Ramos (cell line): ENCODE data around the gene JAK1.
"Not testable (repeated sequence)": the region's sequence is repeated elsewhere in the genome, so short reads cannot be mapped to it uniquely, and the experiment has no call there.

ENCODE experiments used
- in situ Hi-C: fragments of 300-500 bp; cut with MboI; formaldehyde crosslinking; loops from one replicate; pipeline ENCODE4 v1.14.3; 2022; ENCODE audit warnings: low sequenced_read_pairs; ENCODE audit not compliant: unreplicated experiment

Gene JAK1

DNA sequence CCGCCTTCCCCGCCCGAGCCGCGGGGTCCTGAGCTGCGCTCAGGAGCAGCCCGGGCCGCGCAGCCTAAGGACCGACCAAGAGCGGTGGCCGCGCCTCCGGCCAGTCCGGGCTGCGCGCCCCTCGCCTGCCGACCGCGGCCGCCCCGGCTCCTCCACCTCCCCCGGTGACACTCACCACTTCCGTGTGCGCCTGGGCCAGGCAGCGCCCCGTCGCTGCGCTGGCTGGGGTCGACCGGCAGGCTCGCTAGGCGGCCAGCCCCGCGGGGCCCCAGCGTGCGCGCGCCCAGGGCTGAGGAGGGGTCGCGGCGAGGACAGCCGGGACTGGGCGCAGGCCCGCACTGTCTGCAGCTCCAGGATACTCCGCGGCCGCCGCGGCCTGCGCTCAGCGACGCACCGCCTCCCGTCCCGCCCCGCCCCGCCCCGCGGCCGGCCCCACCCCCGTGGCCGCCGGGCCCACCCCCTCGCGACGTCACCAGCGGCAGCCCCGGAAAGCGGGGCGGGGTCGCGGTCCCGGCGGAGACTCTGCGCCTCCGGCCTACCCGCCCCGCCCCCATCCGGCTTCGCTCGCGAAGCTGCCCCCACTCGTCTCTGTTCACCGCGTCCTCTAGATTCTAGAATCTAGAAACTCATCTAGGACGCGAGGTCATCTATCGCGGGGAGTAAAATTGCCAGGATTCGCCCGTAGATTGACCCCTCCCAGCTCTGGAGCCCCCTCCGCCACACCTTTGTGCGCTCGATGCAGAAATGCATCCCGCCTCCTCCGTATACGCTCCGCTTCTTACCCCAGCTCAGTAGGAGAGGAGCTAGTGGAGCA lies at the start of gene JAK1:
JAK1 (minus strand) TSS at position 392 of the 814 bp plus-strand sequence. CDS start 80,285 bp downstream, outside the sequence.
- in situ Hi-C loops = no loop called here

DNA sequence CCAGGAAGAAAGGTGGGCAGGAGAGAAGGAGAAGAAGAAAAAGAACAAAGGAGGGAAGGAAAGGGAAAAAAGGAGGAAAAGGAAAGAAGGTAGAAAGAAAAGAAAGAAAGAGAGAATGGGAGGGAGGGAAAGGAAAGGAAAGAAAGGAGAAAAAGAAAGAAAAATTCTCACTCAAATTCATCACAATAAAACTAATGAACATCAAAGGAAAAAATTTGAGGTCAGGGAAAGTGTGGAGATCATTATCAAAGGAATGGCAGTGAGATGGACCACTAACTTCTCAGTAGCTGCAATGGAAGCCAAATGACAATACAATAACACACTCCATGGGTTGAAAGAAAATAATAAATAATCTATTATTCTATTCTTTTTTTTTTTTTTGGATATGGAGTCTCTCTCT lies 48.0 kb upstream of the JAK1 start:
- in situ Hi-C loops = no loop called here

DNA sequence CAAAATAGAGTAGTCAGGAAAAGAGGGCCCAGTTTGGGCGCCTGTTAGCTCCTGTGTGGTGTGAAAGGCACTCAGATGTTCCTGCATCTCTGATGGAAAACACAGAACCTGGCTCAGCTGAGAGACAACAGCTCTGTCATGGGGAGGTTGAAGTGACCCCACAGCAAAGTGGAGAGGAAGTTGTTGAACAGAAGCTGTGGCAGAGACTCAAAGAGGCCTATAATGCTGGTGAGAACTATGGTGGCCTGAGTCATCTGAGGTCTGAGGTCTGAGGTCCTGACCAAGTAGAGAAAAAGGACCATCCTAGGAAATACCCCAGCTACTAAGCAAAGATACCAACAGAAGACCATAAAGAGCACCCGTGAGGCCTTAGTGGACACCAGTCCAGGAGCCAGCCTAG lies 45.6 kb upstream of the JAK1 start:
- in situ Hi-C loops = no loop called here

DNA sequence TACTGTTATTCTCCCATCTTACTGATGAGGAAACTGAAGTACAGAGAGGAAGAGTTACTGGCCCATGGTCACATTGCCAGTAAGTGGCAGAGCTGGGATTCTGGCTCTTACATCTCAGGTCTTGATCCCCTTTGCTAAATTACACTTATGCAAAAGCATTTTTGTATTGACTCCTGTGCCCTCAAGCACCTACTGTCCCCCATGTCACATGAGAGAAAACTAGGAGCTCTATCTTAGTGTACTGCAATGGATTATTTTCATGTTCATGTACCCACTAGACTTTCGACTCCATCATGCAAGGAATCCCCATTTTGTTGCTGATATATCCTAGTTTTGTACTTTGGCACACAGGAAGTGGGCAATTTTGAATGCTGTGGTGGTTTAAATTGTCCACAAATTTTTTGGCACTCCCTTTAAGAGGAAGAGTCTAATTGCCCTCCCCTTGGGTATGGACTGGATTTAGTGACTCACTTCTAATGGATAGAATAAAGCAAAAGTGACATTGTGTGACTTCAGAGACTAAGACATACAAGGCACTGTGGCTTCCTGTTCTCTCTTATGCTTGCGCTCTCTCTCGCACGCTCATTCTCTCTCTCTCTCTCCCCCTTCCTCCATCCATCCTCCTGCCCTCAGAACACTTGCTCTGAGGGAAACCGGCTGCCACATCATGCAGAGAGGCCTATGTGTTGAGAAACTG lies 43.5 kb upstream of the JAK1 start:
- in situ Hi-C loops = no loop called here

DNA sequence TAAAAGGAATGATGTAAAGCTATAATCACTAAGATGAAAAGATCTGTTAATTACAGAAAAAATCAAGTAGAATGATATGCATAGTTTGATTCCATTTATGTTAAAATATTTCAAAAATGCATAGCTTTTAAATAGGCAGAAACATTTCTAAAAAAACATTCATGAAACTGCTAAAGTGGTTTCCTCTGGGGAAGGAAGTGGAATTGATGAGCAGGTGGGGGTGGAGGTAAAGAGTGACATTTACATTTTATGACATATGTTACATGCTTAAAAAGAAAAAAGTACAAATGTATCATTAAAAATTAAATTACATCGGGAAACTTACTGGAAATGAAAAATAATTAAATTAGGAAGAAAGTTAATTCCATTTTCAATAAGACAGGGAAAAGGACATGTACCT lies 42.8 kb upstream of the JAK1 start:
- in situ Hi-C loops = no loop called here

DNA sequence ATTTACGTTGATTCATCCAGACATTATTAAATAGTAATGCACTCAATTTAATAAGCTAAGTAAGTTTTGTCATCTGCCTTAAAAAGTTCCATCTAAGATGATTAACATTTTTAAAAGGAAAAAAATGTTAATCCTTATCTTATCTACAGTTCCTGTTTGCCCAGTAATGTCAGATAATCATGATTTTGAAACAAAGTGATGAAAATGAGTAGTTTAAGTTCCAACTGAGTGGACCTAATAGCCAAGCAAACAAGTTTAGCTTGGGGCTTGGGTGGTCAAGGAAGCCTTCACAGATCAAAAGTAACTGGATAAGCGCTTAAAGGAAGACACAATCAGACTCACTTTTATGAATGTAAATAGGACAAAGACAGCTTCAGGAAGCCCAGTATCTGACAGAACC lies 40.5 kb upstream of the JAK1 start:
- in situ Hi-C loops = no loop called here

DNA sequence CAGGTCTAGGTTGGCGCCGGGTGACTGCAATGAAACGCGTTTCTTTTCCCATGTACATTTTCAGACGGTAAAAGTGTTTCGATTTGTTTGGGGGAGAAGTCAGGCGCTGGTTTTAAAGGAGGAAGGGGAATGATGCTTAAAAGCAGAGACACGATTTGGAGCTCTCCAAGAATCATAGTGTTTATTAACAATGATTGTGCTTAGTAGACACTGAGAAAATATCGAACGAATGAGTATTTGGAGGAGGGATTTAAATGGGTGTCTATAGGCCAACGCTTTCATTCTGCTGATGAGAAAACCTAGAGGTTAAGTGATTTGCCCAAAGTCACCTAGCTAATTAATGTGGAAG lies 36.9 kb upstream of the JAK1 start:
- in situ Hi-C loops = no loop called here

DNA sequence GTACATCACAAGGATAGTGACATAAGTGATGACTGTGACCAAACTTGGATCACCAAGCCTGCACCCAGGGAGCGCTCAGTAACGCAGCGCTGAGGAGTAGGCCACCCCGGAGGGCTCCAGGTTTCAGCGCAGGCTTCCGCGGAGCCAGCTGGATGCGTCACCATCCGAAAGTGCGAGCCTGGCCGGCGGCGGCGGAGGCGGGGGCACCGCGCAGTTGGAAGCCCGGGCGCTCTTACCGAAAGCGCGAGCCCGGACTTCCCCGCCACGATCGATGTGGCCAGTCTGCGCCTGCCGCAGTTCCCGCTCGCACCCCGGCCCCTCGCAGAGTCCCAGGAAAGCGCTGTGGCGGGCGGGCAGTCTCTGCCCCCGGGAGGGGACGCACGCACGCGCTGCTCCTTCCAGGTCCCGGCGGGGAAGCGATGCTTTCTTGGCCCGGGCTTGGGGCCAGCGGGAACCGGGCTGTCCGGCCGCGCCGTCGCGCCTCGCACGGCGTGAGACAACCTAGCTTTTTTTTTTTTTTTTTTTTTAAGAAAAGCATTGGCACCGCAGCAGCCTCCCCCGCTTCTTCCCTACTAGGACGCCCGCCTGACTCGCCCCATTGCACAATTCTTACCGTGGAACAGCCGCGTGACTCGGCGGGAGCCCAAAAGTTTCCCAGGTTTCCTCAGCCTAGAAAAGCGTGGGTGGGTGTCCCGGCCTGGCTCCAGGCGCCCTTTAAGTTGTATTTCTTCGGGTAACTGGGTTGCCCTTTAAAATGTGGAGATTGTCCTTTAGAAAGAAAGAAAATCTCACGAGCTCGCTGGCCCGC lies 36.4 kb upstream of the JAK1 start:
- in situ Hi-C loops = no loop called here

DNA sequence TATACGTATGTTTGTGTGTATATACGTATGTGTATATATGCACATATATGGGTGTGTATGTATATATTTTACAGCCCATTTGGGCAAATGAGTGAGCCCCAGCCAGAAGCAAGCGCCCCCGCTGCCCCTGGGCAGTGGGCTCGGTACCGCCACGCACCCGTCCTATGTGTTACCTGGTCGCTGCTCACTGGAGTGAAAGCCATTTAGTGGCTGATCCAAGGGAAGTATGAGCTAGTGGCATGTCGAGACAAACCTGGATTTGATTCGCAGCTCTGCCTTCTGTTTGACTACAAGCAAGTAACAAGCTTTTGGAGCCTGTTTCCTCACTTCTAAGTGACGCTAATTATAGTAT lies 35.8 kb upstream of the JAK1 start:
- in situ Hi-C loops = no loop called here

DNA sequence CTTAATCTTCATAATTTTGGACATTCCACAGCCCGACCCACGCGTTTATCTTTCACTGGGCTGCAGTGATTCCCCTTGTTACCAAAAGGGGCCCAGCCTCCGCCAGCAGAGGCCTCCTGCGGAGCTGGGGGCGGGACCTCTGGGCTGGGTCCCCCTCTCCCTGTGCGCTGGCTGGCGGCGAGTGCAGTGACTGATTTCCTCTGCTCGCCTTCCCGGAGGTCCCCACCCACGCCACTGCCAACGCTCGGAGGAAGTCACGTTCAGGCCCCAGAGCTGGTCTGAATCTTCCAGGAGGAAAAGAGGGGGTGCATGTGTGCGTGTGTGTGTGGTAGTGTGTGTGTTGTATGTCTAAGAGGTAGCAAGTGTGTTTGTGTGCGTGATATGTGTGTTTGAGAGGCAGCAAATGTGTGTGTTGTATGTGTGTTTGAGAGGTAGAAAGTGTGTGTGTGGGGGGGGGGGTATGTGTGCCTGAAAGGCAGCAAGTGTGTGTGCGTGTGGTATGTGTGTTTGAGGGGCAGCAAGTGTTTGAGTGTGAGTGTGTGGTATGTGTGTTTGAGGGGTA lies 35.0 kb upstream of the JAK1 start:
- in situ Hi-C loops = no loop called here

DNA sequence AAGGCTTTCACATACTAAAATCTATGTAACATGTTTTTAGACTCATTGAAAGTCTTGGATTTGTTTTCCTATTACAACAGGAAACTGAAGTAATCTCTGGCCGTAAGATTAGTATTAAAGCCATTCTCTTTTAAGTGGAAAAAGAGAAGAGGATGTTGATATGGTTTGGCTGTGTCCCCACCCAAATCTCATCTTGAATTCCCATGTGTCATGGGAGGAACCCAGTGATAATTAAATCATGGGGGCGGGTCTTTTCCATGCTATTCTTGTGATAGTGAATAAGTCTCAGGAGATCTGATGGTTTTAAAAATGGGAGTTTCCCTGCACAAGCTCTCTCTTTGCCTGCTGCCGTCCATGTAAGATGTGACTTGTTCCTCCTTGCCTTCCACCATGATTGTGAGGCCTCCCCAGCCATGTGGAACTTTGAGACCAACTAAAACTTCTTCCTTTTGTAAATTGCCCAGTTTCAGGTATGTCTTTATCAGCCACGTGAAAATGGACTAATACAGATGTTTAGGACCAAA lies 32.1 kb upstream of the JAK1 start:
- in situ Hi-C loops = not testable (repeated sequence)

DNA sequence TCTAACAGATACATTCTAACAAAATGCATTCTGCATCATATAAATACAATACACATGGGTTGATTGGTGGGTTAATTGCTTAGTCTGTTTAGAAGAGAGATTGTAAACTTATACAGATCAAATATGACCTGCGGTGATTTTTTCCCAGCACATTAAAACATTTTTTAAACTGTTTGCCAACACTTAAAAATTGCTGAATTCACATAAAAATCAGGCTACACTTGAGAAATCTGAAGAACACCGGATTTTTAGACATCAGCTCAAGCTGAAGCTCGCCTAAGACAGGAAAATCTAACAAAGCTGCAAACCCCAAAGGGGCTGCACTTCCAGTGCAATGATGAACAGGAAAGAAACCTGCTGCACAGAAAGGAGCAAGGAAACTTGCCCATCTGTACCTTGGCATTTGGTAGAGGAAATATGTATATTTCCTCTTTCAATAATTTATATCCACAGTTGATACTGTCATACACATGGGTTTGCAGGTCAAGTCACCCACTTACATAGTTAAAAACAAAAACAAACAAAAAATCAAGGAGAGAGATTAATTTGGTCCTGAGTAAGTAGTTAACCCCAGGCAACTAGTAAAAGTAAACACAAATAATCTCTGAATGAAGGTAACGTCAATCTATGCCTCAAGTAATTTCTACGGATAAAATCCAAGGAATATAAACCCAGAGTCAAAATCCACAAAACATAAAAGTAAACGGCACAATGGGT lies 30.4 kb upstream of the JAK1 start:
- in situ Hi-C loops = no loop called here

DNA sequence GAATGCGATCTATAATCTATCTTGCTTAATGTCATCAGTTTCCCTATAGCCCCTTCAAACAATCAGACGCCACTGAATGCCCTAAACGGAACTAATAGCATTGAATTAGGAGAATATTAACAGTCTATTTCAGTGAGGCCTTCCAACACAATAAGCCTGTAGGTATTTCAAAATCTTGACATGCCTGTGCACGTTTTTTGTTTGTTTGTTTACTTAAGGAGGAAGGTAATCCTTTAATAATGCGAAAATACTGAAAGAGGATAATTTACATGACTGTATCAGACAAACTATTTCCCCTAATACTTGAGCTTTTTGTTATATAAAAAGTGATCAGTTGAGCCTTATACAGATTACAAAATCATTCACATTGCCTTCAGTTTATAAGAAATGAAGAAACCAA lies 29.0 kb upstream of the JAK1 start:
- in situ Hi-C loops = no loop called here

DNA sequence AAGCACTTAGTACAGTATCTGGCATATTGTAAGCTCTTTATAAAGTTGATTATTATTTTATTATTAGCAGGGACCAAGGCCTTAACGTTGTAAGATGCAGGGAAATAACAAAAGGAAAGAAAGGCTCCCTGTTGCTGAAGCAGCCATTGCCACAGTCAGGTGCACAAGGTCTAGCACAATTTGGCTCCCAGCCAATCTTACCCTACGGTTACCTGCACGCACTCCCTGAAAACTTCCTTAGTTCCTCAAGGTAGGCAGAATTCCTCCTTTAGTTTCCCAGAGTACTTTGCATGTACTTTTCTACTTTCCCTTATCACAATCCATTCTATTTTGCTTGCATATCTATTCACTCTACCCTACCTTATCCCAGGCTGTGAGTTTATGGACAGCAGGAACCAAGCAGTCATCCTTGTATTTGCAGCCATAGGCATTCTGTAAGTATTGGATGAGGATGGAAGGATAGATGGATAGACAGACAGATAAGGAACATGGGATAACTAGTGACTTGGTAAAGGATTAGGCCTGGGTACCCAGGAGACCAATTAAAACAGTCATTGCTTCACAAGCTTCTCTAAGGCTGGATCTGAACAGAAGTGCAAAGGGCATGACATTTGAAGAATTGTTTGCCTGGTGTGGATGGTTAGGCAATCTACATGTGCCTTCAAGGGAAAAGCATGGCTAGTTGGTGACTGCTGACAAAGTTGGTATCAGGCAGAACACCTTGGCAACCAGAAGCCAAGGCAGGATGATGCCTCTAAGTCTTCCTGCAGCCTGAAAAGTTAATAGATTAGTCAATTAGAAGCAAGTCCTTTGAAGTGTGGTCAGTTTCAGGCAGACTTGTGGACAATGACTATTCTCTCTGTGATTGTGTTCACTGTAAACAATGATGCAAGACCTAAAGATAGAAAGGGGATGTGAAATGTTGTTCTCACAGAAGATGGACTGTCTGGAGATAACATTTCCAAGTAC lies 20.8 kb upstream of the JAK1 start:
- in situ Hi-C loops = no loop called here

DNA sequence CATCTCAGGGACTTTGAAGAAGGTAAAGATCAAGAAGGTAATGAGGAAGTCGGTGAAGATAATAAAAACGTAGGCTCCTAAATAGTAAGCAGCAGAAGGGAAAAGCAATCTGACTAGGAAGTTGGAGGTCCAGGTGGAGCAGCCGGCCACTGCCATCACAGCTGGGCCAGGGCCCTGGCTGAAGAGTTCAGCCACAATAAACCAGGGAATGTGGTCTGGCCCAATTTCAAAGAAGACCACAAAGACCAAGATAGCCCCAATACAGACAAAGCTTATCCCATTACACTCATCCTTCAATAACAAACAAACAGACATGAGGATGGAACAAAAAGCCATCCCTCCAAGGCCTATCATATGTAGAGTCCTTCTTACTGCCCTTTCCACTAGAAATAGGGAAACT lies 18.4 kb upstream of the JAK1 start:
- in situ Hi-C loops = no loop called here

DNA sequence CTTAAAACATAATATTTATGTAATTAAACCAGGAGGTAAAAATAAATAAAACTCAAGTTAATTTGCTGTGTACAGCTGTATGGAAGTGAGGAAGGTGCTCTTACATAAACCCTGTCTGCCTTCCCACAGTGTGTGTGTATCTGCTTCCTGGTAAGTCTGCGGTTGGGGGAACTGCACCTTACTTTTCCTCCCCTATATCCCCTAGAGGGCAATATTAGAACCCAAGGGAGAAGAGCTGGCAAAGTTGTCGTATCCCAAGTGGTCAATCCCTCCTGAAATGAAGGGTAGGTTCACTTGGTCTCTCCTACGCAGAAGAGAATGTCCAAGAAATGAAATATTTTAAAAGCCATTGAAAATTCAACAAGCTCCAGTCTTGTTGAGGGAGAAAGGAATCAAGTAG lies 17.8 kb upstream of the JAK1 start:
- in situ Hi-C loops = no loop called here

DNA sequence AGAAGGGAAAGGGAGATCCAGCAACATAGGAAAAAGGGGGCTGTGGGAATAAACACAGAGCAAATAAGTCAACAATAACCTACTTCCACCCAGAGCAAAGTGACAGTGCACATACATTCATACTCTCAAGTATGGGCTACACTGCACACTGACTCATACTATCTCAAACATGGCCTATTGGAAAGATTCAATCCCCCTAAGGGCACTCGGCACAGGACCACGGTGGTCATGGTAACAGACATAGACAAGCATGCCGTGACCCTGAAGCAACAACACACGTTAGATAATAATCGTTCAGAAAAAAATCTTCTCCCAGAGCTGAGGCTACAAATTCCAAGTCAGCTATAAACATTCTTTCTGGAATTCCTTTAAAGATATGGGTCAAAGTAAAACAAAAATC lies 16.8 kb upstream of the JAK1 start:
- in situ Hi-C loops = no loop called here

DNA sequence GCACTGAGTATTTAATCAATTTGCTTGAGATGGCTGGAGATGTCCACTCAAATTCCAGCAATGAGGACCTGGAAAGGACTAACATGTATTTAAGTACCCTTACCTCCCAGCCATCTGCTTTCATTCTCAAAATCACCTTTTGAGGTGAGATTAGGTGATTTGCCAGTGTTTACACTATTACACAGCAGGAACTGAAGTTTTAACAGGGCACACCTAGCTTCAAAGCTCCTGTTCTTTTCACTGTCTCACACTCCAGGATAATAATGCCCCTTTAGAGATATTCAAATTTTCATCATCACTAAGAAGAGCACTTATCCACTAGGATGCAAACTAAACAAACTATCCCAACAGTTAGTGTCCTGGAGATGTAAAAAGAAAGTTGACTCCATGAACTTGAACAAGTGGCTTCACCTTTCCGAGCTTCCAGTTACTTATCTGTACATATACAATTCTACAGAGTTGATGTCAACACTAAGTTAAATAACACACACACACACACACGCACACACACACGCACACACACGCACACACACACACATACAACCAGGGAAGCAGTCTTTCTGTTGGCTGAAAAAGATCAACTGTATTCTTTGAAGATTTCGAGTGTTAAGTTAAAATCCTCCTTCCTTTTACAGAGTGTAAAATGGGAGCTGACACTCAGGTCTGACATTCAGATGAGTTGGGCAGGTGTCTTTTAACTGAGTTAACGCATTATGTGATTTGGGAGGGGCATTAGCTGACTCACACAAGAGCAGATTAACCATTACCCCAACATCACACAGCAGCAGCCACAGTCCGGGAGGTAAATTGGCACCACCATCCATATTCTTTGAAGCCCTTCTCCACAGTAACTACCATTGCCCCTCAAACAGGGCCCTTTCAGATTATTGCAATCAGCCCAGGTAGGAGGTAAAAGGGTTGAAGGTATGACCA lies 15.5 kb upstream of the JAK1 start:
- in situ Hi-C loops = no loop called here
